Subcutaneous adipose tissue (tissue), 4 donors: ENCODE data around the gene PDZD7. TPM values are rescaled to one million over a fixed set of nuclear protein-coding genes. Genes with fewer than 3 reads are reported as not detected.

Experiments used
- CTCF ChIP-seq: fragments of 450-650 bp; IDR thresholded peaks from one replicate; pipeline ENCODE4 v1.5.1; 2016; ENCODE audit warnings: low read depth, mild to moderate bottlenecking, control low read depth, antibody characterized with exemption, moderate library complexity
- total RNA-seq, 4 donors: library from RNA; depleted of rRNA; stranded (reverse); fragments of >200 nt; gene quantifications; one replicate each; pipeline ENCODE4 v1.1.0, GENCODE V29; 2016

The PDZD7 gene
- total RNA-seq, 4 donors from 2014 or later: 0.22 to 1.7 (median 0.92) TPM

GRCh38 chr10:101035916-101036702 is 5.2 kb upstream of the PDZD7 start:
- TF ChIP-seq CTCF: no peak

GRCh38 chr10:101035314-101035713 is 4.4 kb upstream of the PDZD7 start:
- no peak for TF ChIP-seq CTCF

GRCh38 chr10:101033276-101033675 is 2.3 kb upstream of the PDZD7 start:
- no peak for TF ChIP-seq CTCF

GRCh38 chr10:101032637-101033224 is 1.8 kb upstream of the PDZD7 start:
- TF ChIP-seq CTCF: no peak

- no peak for TF ChIP-seq CTCF
These were observed 1.1 kb upstream of the PDZD7 start for GRCh38 chr10:101031796-101032636.

GRCh38 chr10:101030496-101031127 is 317 bp downstream of the PDZD7 start:
- TF ChIP-seq CTCF: no peak
